Measurements from ENCODE around the gene HEYL. TPM values are rescaled to one million over a fixed set of nuclear protein-coding genes. Genes with fewer than 3 reads are reported as not detected.

The HEYL gene
- total and polyA plus RNA-seq, 4 donors, result 7.6 to 19.6 (median 10.9) TPM

- WGBS, 2 donors, result 78 to 92% methylated on average over 3 of the region's 3 CpGs
- Histone ChIP-seq H3K4me3 (no peak overlapping the region), H3K9ac (ENCODE audit: insufficient read depth in 1 of 2, low read length in 2 of 2) (no peak overlapping the region), H3K9me3 (ENCODE audit: control insufficient read depth in 4 of 4, insufficient read depth in 3 of 4, low read length in 3 of 4) (no peaks in the 10 kb centered on the region), H3K27me3 (ENCODE audit: control insufficient read depth in 3 of 3, insufficient read depth in 3 of 3, low read length in 2 of 3) (no peaks in the 10 kb centered on the region), H3K4me1 (ENCODE audit: control insufficient read depth in 5 of 5, insufficient read depth in 5 of 5, low read length in 5 of 5) (peaks cover 0 to 10% (median 5%) of the 10 kb centered on the region in 5 donors), H3K27ac (ENCODE audit: low read depth in 1 of 2, low read length in 1 of 2) (no peak overlapping the region), H3K36me3 (ENCODE audit: control insufficient read depth in 4 of 4, insufficient read depth in 4 of 4, low read length in 4 of 4) (no peaks in the 10 kb centered on the region)
- ATAC-seq (ENCODE audit: insufficient read depth, low FRiP score) (no peak), DNase-seq (no peak)
- TF ChIP-seq CTCF (IDR thresholded peaks at IDR 0.05; ENCODE audit: control extremely low read depth, extremely low read depth), result no peak
These were observed 6.1 kb upstream of the HEYL start for GRCh38 chr1:39645411-39646043.

- no peak overlapping the region for H3K9ac ChIP-seq (ENCODE audit: insufficient read depth in 1 of 2, low read length in 2 of 2)
- ATAC-seq (ENCODE audit: insufficient read depth, low FRiP score) (no peak), DNase-seq (no peak)
- TF ChIP-seq CTCF (IDR thresholded peaks at IDR 0.05; ENCODE audit: control extremely low read depth, extremely low read depth), result no peak
- no peak overlapping the region for H3K27ac ChIP-seq (ENCODE audit: low read depth in 1 of 2, low read length in 1 of 2)
- H3K4me3 ChIP-seq, result no peak overlapping the region
- H3K9me3 ChIP-seq (ENCODE audit: control insufficient read depth in 4 of 4, insufficient read depth in 3 of 4, low read length in 3 of 4), result no peaks in the 10 kb centered on the region
- peaks cover 0 to 2% (median 0%) of the 10 kb centered on the region in 3 donors for H3K27me3 ChIP-seq (ENCODE audit: control insufficient read depth in 3 of 3, insufficient read depth in 3 of 3, low read length in 2 of 3)
- H3K36me3 ChIP-seq (ENCODE audit: control insufficient read depth in 4 of 4, insufficient read depth in 4 of 4, low read length in 4 of 4), result no peaks in the 10 kb centered on the region
- H3K4me1 ChIP-seq (ENCODE audit: control insufficient read depth in 5 of 5, insufficient read depth in 5 of 5, low read length in 5 of 5), result peaks cover 0 to 10% (median 5%) of the 10 kb centered on the region in 5 donors
- 69 to 82% methylated on average over 3 of the region's 3 CpGs for whole genome bisulfite sequencing, 2 donors
These were observed 4.3 kb upstream of the HEYL start for GRCh38 chr1:39643705-39644104.

DNA sequence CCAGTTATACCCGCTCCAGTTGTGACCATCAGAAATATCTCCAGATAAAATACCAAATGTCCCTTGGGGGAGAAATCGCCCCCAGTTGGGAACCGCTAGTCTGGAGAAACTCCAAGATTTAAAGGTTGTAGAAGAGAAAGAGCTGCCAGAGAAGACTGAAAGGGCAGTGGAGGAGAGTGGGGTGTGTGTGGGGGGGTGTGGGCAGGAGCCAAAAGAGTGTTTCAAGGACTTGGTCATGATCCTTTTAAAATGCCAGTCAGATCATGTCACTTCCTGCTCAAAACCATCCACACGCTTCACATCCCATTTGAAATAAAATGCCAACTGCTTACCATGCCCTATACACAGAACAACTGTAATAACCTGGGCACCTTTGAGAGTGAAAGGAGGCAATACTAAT lies 3.4 kb upstream of the HEYL start:
- Histone ChIP-seq H3K27me3 (ENCODE audit: control insufficient read depth in 3 of 3, insufficient read depth in 3 of 3, low read length in 2 of 3) (peaks cover 0 to 2% (median 0%) of the 10 kb centered on the region in 3 donors), H3K4me3 (no peak overlapping the region), H3K36me3 (ENCODE audit: control insufficient read depth in 4 of 4, insufficient read depth in 4 of 4, low read length in 4 of 4) (no peaks in the 10 kb centered on the region), H3K9me3 (ENCODE audit: control insufficient read depth in 4 of 4, insufficient read depth in 3 of 4, low read length in 3 of 4) (no peaks in the 10 kb centered on the region), H3K9ac (ENCODE audit: insufficient read depth in 1 of 2, low read length in 2 of 2) (no peak overlapping the region), H3K27ac (ENCODE audit: low read depth in 1 of 2, low read length in 1 of 2) (no peak overlapping the region), H3K4me1 (ENCODE audit: control insufficient read depth in 5 of 5, insufficient read depth in 5 of 5, low read length in 5 of 5) (peaks cover 0 to 10% (median 5%) of the 10 kb centered on the region in 5 donors)
- TF ChIP-seq CTCF (IDR thresholded peaks at IDR 0.05; ENCODE audit: control extremely low read depth, extremely low read depth), result no peak
- no peak for ATAC-seq (ENCODE audit: insufficient read depth, low FRiP score)
- 75 to 84% methylated on average over 4 of the region's 4 CpGs for WGBS, 2 donors
- no peak for DNase-seq

- Histone ChIP-seq H3K4me1 (ENCODE audit: control insufficient read depth in 5 of 5, insufficient read depth in 5 of 5, low read length in 5 of 5) (peaks cover 0 to 7% (median 4%) of the 10 kb centered on the region in 5 donors), H3K27ac (ENCODE audit: low read depth in 1 of 2, low read length in 1 of 2) (no peak overlapping the region), H3K27me3 (ENCODE audit: control insufficient read depth in 3 of 3, insufficient read depth in 3 of 3, low read length in 2 of 3) (peaks cover 0 to 2% (median 0%) of the 10 kb centered on the region in 3 donors), H3K36me3 (ENCODE audit: control insufficient read depth in 4 of 4, insufficient read depth in 4 of 4, low read length in 4 of 4) (no peaks in the 10 kb centered on the region), H3K9ac (ENCODE audit: insufficient read depth in 1 of 2, low read length in 2 of 2) (no peak overlapping the region), H3K9me3 (ENCODE audit: control insufficient read depth in 4 of 4, insufficient read depth in 3 of 4, low read length in 3 of 4) (no peaks in the 10 kb centered on the region), H3K4me3 (no peak overlapping the region)
- DNase-seq (no peak), ATAC-seq (ENCODE audit: insufficient read depth, low FRiP score) (no peak)
- 88 to 93% methylated on average over 8 of the region's 8 CpGs for WGBS, 2 donors
- TF ChIP-seq CTCF (IDR thresholded peaks at IDR 0.05; ENCODE audit: control extremely low read depth, extremely low read depth), result no peak
These were observed 1.4 kb upstream of the HEYL start for GRCh38 chr1:39640861-39641260.
